Measurements from ENCODE around the gene ECSCR. TPM values are rescaled to one million over a fixed set of nuclear protein-coding genes. Genes with fewer than 3 reads are reported as not detected.

The ECSCR gene
- total and polyA plus RNA-seq, 10 of the 15 experiments (the other 5 are each of a cell fraction or from before 2014, with no cell fraction given): 0.15 to 0.83 (median 0.23) TPM; not detected in 3

DNA sequence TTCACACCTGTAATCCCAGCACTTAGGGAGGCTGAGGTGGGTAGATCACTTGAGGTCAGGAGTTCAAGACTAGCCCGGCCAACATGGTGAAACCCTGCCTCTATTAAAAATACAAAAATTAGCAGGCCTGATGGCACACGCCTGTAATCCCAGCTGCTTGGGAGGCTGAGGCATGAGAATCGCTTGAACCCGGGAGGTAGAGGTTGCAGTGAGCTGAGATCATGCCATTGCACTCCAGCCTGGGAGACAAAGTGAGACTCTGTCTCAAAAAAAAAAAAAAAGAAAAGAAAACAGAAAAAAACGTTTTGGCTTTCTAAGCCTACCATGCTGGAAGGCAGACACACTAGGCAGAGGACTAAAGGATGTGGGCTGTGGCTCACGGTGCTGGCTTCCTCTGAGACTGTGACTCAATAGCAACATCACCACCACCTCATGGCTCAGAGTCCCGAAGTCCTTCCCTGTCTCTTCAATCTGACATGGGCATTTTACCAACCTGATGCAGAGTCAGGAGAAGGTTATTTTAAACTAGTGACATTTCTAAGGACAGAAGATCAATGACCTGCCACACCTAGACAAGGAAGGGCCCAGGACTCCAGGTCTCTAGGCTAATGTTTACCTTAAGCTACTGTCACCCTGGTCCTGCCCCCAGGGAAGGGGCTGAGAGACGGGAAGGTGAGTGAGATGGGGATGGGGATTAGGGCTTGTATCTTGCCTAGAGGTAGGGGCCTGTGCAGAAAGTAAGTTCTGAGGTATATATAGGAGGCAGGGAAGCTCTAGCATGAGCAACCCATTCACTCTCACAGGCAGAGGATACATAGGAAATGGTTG, 3.7 kb downstream of the ECSCR start (continued):
- TF ChIP-seq IRF4 (IDR thresholded peaks at IDR 0.05; ENCODE audit: low read depth, low read length): no peak
- no peak; the same call in 1 of the 2 replicates for TF ChIP-seq GABPA (IDR thresholded peaks at IDR 0.05; ENCODE audit: low read depth)
- TF ChIP-seq POLR2AphosphoS2 (IDR thresholded peaks at IDR 0.05; ENCODE audit: low read depth, low read length): no peak
- peak; percentile 15; the same call in 1 of the 2 replicates for TF ChIP-seq SPI1 (IDR thresholded peaks at IDR 0.05; ENCODE audit: borderline replicate concordance, insufficient read depth, low read depth, low read length)
- TF ChIP-seq ASH2L (IDR thresholded peaks at IDR 0.05; ENCODE audit: borderline replicate concordance, low read depth): no peak
- TF ChIP-seq RAD51 (IDR thresholded peaks at IDR 0.05): no peak
- no peak for TF ChIP-seq USF2 (IDR thresholded peaks at IDR 0.05; ENCODE audit: borderline replicate concordance, low read depth, low read length)
- TF ChIP-seq SUZ12 (IDR thresholded peaks at IDR 0.05; ENCODE audit: unreplicated experiment): no peak
- no peak for TF ChIP-seq ZNF24 (IDR thresholded peaks at IDR 0.05)
- TF ChIP-seq NR2F1 (conservative IDR thresholded peaks at IDR 0.05): no peak
- no peak for TF ChIP-seq CUX1 (IDR thresholded peaks at IDR 0.05; ENCODE audit: insufficient replicate concordance, low read depth, low read length)
- TF ChIP-seq KAT2A (conservative IDR thresholded peaks at IDR 0.05; ENCODE audit: control insufficient read depth, low read depth, low read length): no peak
- no peak for TF ChIP-seq PAX8 (IDR thresholded peaks at IDR 0.05)
- TF ChIP-seq CBFB (IDR thresholded peaks at IDR 0.05; ENCODE audit: low read depth): no peak
- TF ChIP-seq SUPT20H (IDR thresholded peaks at IDR 0.05; ENCODE audit: borderline replicate concordance, control insufficient read depth, low read depth, low read length): no peak
- TF ChIP-seq MTA2 (IDR thresholded peaks at IDR 0.05; ENCODE audit: low read depth): no peak
- TF ChIP-seq CBX5 (IDR thresholded peaks at IDR 0.05; ENCODE audit: low read depth): no peak
- no peak for TF ChIP-seq ZNF217 (IDR thresholded peaks at IDR 0.05)
- TF ChIP-seq MEF2B (IDR thresholded peaks at IDR 0.05; ENCODE audit: partially characterized antibody, poor library complexity, severe bottlenecking): no peak
- peak; percentile 64 for TF ChIP-seq HDGF (IDR thresholded peaks at IDR 0.05)
- TF ChIP-seq RAD21 (IDR thresholded peaks at IDR 0.05; ENCODE audit: insufficient read depth, low read depth, low read length): no peak
- no peak for TF ChIP-seq EZH2 (IDR thresholded peaks at IDR 0.05; ENCODE audit: borderline replicate concordance, control insufficient read depth, low read depth, low read length)
- TF ChIP-seq ATF2 (IDR thresholded peaks at IDR 0.05; ENCODE audit: low read length): no peak
- TF ChIP-seq MYC (IDR thresholded peaks at IDR 0.05; ENCODE audit: insufficient read depth, insufficient read length, insufficient replicate concordance, low read length, severe bottlenecking): no peak

Data from GM12878 (cell line).